Lung (tissue), 12 donors: Measurements from ENCODE around the gene PCDH12. TPM values are rescaled to one million over a fixed set of nuclear protein-coding genes. Genes with fewer than 3 reads are reported as not detected.

ENCODE experiments used
- ATAC-seq: fragments of 200-7000 bp; cut with Tn5 transposase; one replicate; pipeline ENCODE4 v1.9.1; 2020; ENCODE audit warnings: moderate number of reproducible peaks; ENCODE audit not compliant: insufficient read depth, low FRiP score
- DNase-seq, 3 donors: peaks; one replicate each; pipeline ENCODE4 v3.0.0-alpha.2; 2013 to 2017
- H3K27ac ChIP-seq, 2 donors: one replicate each; pipeline ENCODE4 v1.5.1; 2013; ENCODE audit warnings: mild to moderate bottlenecking in 2 of 2, moderate library complexity in 2 of 2, control low read depth in 1 of 2, inconsistent platforms in 1 of 2, low read depth in 1 of 2, low read length in 1 of 2
- H3K27me3 ChIP-seq, 3 donors: one replicate each; pipeline ENCODE4 v1.5.1; 2013; ENCODE audit warnings: low read length in 2 of 3; ENCODE audit not compliant: control insufficient read depth in 3 of 3, insufficient read depth in 3 of 3
- H3K36me3 ChIP-seq, 4 donors: one replicate each; pipeline ENCODE4 v1.5.1; 2013; ENCODE audit warnings: low read length in 4 of 4, mild to moderate bottlenecking in 1 of 4, moderate library complexity in 1 of 4; ENCODE audit not compliant: control insufficient read depth in 4 of 4, insufficient read depth in 4 of 4
- H3K4me1 ChIP-seq, 5 donors: one replicate each; pipeline ENCODE4 v1.5.1; 2013; ENCODE audit warnings: low read length in 5 of 5, mild to moderate bottlenecking in 2 of 5, moderate library complexity in 1 of 5; ENCODE audit not compliant: control insufficient read depth in 5 of 5, insufficient read depth in 5 of 5
- H3K4me3 ChIP-seq: one replicate; pipeline ENCODE4 v1.5.1; 2013; ENCODE audit warnings: mild to moderate bottlenecking, control low read depth, moderate library complexity
- H3K9ac ChIP-seq, 2 donors: one replicate each; pipeline ENCODE4 v1.5.1; 2013; ENCODE audit warnings: low read length in 2 of 2, control low read depth in 1 of 2; ENCODE audit not compliant: insufficient read depth in 1 of 2
- H3K9me3 ChIP-seq, 4 donors: one replicate each; pipeline ENCODE4 v1.5.1; 2013; ENCODE audit warnings: low read length in 3 of 4, mild to moderate bottlenecking in 1 of 4, moderate library complexity in 1 of 4; ENCODE audit not compliant: control insufficient read depth in 4 of 4, insufficient read depth in 3 of 4
- WGBS, 2 donors: extraction: QIAGEN DNeasy Blood & Tissue Kit; methylation state at CpG; one replicate each; pipeline ENCODE4 v1.1.7; 2013; 5-methylcytosine and 5-hydroxymethylcytosine counted together
- polyA plus RNA-seq, 2 donors: library from polyadenylated mRNA; stranded (reverse); fragments of 200-250 nt; gene quantifications; one replicate each; pipeline ENCODE4 v1.2.1, GENCODE V29; 2013
- total RNA-seq, 2 donors: library from RNA; depleted of rRNA in 1 of 2; stranded (reverse); fragments of >200 nt in 1 of 2; gene quantifications; one replicate each; pipeline ENCODE4 v1.2.1, GENCODE V29; 2014 to 2021
- TF ChIP-seq, protein P1 (sequence below): IDR thresholded peaks from 2 replicates; pipeline ENCODE4 v1.5.1; 2012; ENCODE audit warnings: mild to moderate bottlenecking; ENCODE audit errors: control extremely low read depth, extremely low read depth
- donor health status: control.
- donor health status: control.
- donor health status: Bipolar disorder and iron deficiency.
- donor health status: healthy.
- donor health status: DM: yes; HTN: yes; CAD: no.

Gene PCDH12
- total and polyA plus RNA-seq, 4 donors, result 3.9 to 34.2 (median 11.3) TPM

DNA sequence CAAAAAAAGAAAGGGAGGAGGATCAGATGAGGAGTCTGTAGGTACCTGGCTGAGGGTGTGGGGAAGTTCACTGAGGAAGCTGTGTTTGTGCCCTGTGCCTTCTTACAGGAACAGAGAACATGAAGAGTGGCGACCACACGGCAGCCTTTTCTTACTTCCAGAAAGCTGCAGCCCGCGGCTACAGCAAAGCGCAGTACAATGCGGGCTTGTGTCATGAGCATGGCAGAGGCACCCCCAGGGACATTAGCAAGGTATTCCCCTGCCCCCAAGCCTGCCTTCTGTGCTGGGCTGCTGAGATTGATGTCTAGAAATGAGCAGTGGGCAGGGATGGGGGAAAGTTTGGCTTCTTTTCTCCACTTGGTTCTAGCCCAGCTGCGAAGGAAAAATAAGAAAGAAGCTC lies 24.9 kb downstream of the PCDH12 start:
- Histone ChIP-seq H3K4me1 (peaks cover 0 to 5% (median 0%) of the 10 kb centered on the region in 5 donors), H3K9ac (no peak overlapping the region), H3K27me3 (no peaks in the 10 kb centered on the region), H3K4me3 (no peak overlapping the region), H3K9me3 (no peaks in the 10 kb centered on the region), H3K27ac (no peak overlapping the region), H3K36me3 (peaks cover 31 to 65% (median 47%) of the 10 kb centered on the region in 4 donors)
- ATAC-seq, result no peak
- WGBS, 2 donors, result 95 to 96% methylated on average over 7 of the region's 7 CpGs
- DNase-seq, result no peak
- TF ChIP-seq, protein P1, sequence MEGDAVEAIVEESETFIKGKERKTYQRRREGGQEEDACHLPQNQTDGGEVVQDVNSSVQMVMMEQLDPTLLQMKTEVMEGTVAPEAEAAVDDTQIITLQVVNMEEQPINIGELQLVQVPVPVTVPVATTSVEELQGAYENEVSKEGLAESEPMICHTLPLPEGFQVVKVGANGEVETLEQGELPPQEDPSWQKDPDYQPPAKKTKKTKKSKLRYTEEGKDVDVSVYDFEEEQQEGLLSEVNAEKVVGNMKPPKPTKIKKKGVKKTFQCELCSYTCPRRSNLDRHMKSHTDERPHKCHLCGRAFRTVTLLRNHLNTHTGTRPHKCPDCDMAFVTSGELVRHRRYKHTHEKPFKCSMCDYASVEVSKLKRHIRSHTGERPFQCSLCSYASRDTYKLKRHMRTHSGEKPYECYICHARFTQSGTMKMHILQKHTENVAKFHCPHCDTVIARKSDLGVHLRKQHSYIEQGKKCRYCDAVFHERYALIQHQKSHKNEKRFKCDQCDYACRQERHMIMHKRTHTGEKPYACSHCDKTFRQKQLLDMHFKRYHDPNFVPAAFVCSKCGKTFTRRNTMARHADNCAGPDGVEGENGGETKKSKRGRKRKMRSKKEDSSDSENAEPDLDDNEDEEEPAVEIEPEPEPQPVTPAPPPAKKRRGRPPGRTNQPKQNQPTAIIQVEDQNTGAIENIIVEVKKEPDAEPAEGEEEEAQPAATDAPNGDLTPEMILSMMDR, result no peak

DNA sequence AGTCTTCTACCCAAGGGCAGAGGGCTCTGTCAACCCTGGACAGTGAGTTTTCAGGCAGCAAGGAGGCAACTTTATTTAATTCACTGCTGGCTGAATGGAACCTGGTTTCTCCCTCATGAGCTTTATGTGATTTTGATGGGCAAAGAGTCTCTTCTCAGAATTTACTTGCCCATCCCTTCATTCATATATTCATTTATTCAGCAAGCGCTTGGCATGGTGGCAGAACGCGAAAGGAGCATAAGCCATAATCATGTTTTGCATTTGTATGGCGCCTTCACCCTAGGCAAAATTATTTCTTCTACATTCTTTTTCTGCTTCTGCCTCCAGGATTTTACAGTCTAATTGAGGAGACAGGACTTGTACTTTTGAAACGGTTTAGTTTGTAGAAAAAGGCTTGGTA lies 26.3 kb downstream of the PCDH12 start:
- Histone ChIP-seq H3K36me3 (peaks cover 39 to 67% (median 53%) of the 10 kb centered on the region in 4 donors), H3K27me3 (no peaks in the 10 kb centered on the region), H3K9me3 (no peaks in the 10 kb centered on the region), H3K27ac (no peak overlapping the region), H3K9ac (no peak overlapping the region), H3K4me3 (no peak overlapping the region), H3K4me1 (peaks cover 0 to 5% (median 0%) of the 10 kb centered on the region in 5 donors)
- ATAC-seq (no peak), DNase-seq (no peak)
- WGBS, 2 donors, result 91 to 93% methylated on average over 5 of the region's 5 CpGs
- TF ChIP-seq, protein P1, result no peak

DNA sequence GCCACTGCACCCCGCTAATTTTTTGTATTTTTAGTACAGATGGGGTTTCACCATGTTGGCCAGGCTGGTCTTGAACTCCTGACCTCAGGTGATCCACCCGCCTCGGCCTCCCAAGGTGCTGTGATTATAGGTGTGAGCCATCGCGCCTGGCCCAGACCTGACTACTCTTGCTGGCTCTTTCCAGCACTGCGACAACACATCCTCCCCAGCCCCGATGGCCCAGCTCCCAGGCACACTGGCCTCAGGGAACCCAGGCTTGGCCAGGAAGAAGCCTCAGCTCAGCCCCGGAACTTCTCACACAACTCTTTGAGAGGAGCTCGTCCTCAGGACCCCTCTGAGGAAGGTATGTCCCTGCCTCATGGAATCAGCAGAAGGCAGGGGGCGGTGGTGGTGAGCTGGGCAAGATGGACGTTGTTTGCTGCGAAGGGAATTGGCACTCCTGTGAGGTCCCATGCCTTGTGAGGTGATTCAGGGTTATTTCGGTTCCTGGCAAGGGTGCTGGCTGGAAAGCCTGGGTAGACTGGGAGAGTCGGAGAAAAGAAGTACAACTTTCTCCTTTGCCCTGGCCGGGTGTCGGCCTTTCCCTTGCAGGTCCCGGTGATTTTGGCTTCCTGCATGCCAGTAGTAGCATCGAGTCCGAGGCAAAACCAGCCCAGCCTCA lies 28.5 kb downstream of the PCDH12 start:
- no peak for ATAC-seq

More for the DNA sequence above, 28.5 kb downstream of the PCDH12 start:
- H3K9me3 ChIP-seq, result no peaks in the 10 kb centered on the region
- no peak overlapping the region for H3K9ac ChIP-seq
- H3K4me3 ChIP-seq, result no peak overlapping the region
- DNase-seq, result no peak
- no peaks in the 10 kb centered on the region for H3K27me3 ChIP-seq
- peaks cover 44 to 64% (median 53%) of the 10 kb centered on the region in 4 donors for H3K36me3 ChIP-seq
- peaks cover 0 to 6% (median under 1%) of the 10 kb centered on the region in 5 donors for H3K4me1 ChIP-seq
- H3K27ac ChIP-seq, result no peak overlapping the region
- TF ChIP-seq, protein P1, result no peak
- 96 to 97% methylated on average over 19 of the region's 19 CpGs for WGBS, 2 donors
